K562 (cell line): Measurements from ENCODE around the gene NELFE. TPM values are rescaled to one million over a fixed set of nuclear protein-coding genes. Genes with fewer than 3 reads are reported as not detected.

ENCODE experiments used
- CBFA2T3 ChIP-seq: fragments of 450-650 bp; IDR thresholded peaks from 2 replicates; pipeline ENCODE4 v1.6.1; 2017
- ETV5 ChIP-seq: sonication (generic); formaldehyde crosslinking; IDR thresholded peaks from 2 replicates; pipeline ENCODE4 v1.4.0; 2020; ENCODE audit warnings: low read depth, mild to moderate bottlenecking, missing genetic modification reagents
- HDAC2 ChIP-seq: fragments of 450-650 bp; IDR thresholded peaks from 2 replicates; pipeline ENCODE4 v1.6.1; 2016; ENCODE audit warnings: mild to moderate bottlenecking
- KLF1 ChIP-seq: fragments of 450-650 bp; IDR thresholded peaks from 2 replicates; pipeline ENCODE4 v1.6.1; 2016; ENCODE audit warnings: missing genetic modification characterization, missing compliant biosample characterization
- SP1 ChIP-seq: sonication (generic); formaldehyde crosslinking; IDR thresholded peaks from 2 replicates; pipeline ENCODE4 v1.8.1; 2022; ENCODE audit warnings: mild to moderate bottlenecking, missing genetic modification reagents
- SRF ChIP-seq, 2 experiments: fragments of 250-450, 450-650 bp in 1 of 2; sonication (Bioruptor Pico) in 1 of 2; sonication (generic) in 1 of 2; formaldehyde crosslinking; IDR thresholded peaks; 2 replicates each; pipeline versions ENCODE4 v1.5.0 to v1.5.1; 2020 to 2022; ENCODE audit warnings: mild to moderate bottlenecking in 1 of 2, missing genetic modification reagents in 1 of 2
- TCF3 ChIP-seq: sonication (generic); formaldehyde crosslinking; IDR thresholded peaks from 2 replicates; pipeline ENCODE4 v1.4.0; 2020; ENCODE audit warnings: mild to moderate bottlenecking, missing genetic modification reagents
- TGIF2 ChIP-seq: sonication (generic); formaldehyde crosslinking; IDR thresholded peaks from 2 replicates; pipeline ENCODE4 v1.8.1; 2022; ENCODE audit warnings: mild to moderate bottlenecking, missing genetic modification reagents, moderate library complexity
- U2AF2 ChIP-seq: fragments of 200-400 bp; formaldehyde crosslinking; optimal IDR thresholded peaks from 2 replicates; pipeline ENCODE3; 2017; ENCODE audit warnings: low read depth, mild to moderate bottlenecking, low read length
- ZKSCAN1 ChIP-seq: fragments of 150-350 bp; IDR thresholded peaks from 2 replicates; pipeline ENCODE4 v1.6.1; 2016; ENCODE audit warnings: low read depth, low read length
- ZNF124 ChIP-seq: sonication (generic); formaldehyde crosslinking; IDR thresholded peaks from 2 replicates; pipeline ENCODE4 v1.8.1; 2022; ENCODE audit warnings: missing genetic modification reagents
- polyA plus RNA-seq, 8 experiments: library from polyadenylated mRNA; depleted of rRNA in 4 of 8; stranded (reverse) in 5 of 8; unstranded in 3 of 8; fragments of >200 nt; fragmentation: Nextera tagmentation in 2 of 8; fragmentation: Illumina TruSeq in 1 of 8; extraction: Ambion mirVana in 2 of 8; extraction: Trizol in 1 of 8; gene quantifications; 2 replicates each; pipeline versions ENCODE4 v1.2.1 to v1.2.3, GENCODE V29; 2011 to 2014; ENCODE audit warnings: inconsistent platforms in 1 of 8, missing spikeins in 1 of 8
- total RNA-seq, 7 experiments: library from RNA; depleted of rRNA in 6 of 7; stranded (reverse); fragments of >200 nt in 6 of 7; fragmentation: Illumina TruSeq in 2 of 7; extraction: Trizol in 2 of 7; gene quantifications; 2 replicates each; pipeline versions ENCODE4 v1.2.1 to v1.2.3, GENCODE V29; 2011 to 2021; ENCODE audit warnings: low replicate concordance in 1 of 7
- TF ChIP-seq, protein P1 (sequence below), 2 experiments: fragments of 450-650 bp in 1 of 2; sonication (generic) in 1 of 2; formaldehyde crosslinking in 1 of 2; IDR thresholded peaks; 2 replicates each; pipeline versions ENCODE4 v1.7.1 to v1.9.0; 2016 to 2022; ENCODE audit warnings: inconsistent platforms in 1 of 2, mild to moderate bottlenecking in 1 of 2, missing genetic modification reagents in 1 of 2
- TF ChIP-seq, protein P2 (sequence below): fragments of 450-650 bp; IDR thresholded peaks from 2 replicates; pipeline ENCODE4 v1.6.1; 2014; ENCODE audit warnings: low read depth, mild to moderate bottlenecking, moderate library complexity, borderline replicate concordance
- TF ChIP-seq, protein P3 (sequence below): fragments of 250-450 bp; sonication (Bioruptor Pico); IDR thresholded peaks from 2 replicates; pipeline ENCODE4 v1.4.0; 2020; ENCODE audit warnings: borderline replicate concordance

The NELFE gene
- total and polyA plus RNA-seq, 9 of the 15 experiments (the other 6 are each of a cell fraction or from before 2014, with no cell fraction given), result 15.2 to 157 (median 91.5) TPM

DNA sequence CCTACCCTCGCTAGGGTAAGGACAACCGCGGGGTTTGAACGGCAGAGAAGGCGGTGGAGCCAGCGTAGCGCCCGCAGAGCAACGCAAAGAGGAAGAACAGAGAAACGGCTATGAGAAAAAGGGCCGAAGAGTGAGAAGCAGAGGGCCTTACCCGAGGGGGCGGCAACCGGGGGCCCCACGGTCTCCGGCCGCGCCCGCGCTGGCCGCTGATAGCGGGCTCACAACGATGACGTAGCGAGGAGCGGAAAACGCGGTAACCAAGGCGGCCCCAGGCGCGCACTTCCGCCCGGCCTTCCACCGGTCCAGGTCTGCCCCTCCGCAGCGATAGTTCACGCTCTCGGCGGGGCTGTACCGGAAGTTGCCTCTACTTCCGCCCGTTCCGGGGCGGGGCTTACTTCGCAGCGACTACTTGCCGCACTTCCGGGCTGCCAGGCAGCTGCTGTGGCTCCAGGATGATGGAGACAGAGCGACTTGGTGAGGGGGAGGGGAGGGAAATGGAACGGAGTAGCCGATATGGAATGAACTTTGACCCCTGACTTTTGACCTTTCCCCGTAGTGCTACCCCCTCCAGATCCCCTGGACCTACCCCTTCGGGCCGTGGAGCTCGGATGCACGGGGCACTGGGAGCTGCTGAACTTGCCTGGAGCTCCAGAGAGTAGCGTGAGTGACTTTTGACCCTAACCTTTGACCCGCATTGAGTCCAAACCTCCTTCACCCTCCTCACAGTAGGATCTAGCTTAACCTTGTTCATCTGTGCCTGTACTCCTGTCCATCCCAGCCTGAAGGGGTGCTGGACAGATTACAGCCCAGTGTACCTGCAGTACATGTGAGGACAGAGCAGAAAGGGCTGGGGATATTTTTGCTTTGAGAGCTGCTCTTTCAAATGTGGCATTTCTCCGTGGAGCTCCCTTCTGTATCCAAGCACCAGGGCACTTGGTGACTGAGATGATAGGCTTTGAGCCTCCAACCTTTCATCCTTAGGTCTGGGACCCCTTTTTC, at the start of gene NELFE, which contains the start of gene SKIC2 (continued):
- TF ChIP-seq, protein P1, sequence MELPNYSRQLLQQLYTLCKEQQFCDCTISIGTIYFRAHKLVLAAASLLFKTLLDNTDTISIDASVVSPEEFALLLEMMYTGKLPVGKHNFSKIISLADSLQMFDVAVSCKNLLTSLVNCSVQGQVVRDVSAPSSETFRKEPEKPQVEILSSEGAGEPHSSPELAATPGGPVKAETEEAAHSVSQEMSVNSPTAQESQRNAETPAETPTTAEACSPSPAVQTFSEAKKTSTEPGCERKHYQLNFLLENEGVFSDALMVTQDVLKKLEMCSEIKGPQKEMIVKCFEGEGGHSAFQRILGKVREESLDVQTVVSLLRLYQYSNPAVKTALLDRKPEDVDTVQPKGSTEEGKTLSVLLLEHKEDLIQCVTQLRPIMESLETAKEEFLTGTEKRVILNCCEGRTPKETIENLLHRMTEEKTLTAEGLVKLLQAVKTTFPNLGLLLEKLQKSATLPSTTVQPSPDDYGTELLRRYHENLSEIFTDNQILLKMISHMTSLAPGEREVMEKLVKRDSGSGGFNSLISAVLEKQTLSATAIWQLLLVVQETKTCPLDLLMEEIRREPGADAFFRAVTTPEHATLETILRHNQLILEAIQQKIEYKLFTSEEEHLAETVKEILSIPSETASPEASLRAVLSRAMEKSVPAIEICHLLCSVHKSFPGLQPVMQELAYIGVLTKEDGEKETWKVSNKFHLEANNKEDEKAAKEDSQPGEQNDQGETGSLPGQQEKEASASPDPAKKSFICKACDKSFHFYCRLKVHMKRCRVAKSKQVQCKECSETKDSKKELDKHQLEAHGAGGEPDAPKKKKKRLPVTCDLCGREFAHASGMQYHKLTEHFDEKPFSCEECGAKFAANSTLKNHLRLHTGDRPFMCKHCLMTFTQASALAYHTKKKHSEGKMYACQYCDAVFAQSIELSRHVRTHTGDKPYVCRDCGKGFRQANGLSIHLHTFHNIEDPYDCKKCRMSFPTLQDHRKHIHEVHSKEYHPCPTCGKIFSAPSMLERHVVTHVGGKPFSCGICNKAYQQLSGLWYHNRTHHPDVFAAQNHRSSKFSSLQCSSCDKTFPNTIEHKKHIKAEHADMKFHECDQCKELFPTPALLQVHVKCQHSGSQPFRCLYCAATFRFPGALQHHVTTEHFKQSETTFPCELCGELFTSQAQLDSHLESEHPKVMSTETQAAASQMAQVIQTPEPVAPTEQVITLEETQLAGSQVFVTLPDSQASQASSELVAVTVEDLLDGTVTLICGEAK (IDR thresholded peaks at IDR 0.05), result peak; percentile 99
- TF ChIP-seq, protein P1 (CRISPR knock-in tag; IDR thresholded peaks at IDR 0.05), result no peak
- TF ChIP-seq, protein P2, sequence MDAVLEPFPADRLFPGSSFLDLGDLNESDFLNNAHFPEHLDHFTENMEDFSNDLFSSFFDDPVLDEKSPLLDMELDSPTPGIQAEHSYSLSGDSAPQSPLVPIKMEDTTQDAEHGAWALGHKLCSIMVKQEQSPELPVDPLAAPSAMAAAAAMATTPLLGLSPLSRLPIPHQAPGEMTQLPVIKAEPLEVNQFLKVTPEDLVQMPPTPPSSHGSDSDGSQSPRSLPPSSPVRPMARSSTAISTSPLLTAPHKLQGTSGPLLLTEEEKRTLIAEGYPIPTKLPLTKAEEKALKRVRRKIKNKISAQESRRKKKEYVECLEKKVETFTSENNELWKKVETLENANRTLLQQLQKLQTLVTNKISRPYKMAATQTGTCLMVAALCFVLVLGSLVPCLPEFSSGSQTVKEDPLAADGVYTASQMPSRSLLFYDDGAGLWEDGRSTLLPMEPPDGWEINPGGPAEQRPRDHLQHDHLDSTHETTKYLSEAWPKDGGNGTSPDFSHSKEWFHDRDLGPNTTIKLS, result peak; percentile 95
- TF ChIP-seq SRF (CRISPR knock-in tag; IDR thresholded peaks at IDR 0.05), result peak; percentile 74 to 78; a peak in 3 of 4 replicates
- TF ChIP-seq ZKSCAN1, result no peak
- TF ChIP-seq CBFA2T3, result peak; percentile 46
- TF ChIP-seq HDAC2, result peak; percentile 71; the same call in 1 of the 2 replicates
- no peak for TF ChIP-seq U2AF2
- peak; percentile 94 for TF ChIP-seq ETV5 (CRISPR knock-in tag)
- no peak for TF ChIP-seq ZNF124
- TF ChIP-seq SP1 (CRISPR knock-in tag), result peak; percentile 100
- peak; percentile 96; the same call in 1 of the 2 replicates for TF ChIP-seq KLF1 (tag)
- TF ChIP-seq TCF3 (CRISPR knock-in tag), result peak; percentile 33; the same call in 1 of the 2 replicates
- TF ChIP-seq, protein P3, sequence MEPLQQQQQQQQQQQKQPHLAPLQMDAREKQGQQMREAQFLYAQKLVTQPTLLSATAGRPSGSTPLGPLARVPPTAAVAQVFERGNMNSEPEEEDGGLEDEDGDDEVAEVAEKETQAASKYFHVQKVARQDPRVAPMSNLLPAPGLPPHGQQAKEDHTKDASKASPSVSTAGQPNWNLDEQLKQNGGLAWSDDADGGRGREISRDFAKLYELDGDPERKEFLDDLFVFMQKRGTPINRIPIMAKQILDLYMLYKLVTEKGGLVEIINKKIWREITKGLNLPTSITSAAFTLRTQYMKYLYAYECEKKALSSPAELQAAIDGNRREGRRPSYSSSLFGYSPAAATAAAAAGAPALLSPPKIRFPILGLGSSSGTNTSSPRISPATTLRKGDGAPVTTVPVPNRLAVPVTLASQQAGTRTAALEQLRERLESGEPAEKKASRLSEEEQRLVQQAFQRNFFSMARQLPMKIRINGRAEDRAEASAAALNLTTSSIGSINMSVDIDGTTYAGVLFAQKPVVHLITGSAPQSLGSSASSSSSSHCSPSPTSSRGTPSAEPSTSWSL (CRISPR knock-in tag), result peak; percentile 95; the same call in 1 of the 2 replicates
- peak; percentile 92; the same call in 1 of the 2 replicates for TF ChIP-seq TGIF2 (CRISPR knock-in tag)
